Upper lobe of left lung (tissue), 4 donors: ENCODE data around the gene RFTN1.

Experiments used
- POLR2A ChIP-seq, 4 donors: fragments of 450-650 bp; IDR thresholded peaks; one replicate each; pipeline ENCODE4 v1.5.1; 2016 to 2017; ENCODE audit warnings: antibody characterized with exemption in 4 of 4, mild to moderate bottlenecking in 2 of 4
- TF ChIP-seq, protein P1 (sequence below), 6 experiments: fragments of 450-650 bp in 4 of 6; fragments of 200-600 bp in 2 of 6; sonication (generic) in 2 of 6; IDR thresholded peaks; one replicate each; pipeline ENCODE4 v1.5.1; 2016 to 2019; ENCODE audit warnings: antibody characterized with exemption in 6 of 6

DNA sequence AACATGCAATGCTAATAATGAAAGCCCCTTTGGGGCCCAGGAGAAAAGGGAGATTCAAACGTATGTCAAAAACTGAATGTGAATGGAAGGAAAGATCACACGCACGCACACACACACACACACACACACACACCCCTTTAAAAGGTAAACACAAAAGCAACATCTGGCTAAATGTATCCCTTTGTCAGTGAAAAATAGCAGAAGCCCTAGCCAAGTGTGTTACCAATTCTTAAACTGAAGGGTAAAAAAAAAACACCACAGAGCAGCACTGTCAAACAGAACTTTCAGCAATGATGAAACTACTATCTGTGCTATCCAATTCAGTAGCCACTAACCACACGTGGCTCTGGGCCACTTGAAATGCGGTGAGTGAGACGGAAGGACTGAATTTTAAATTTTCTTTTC, 4.9 kb downstream of the RFTN1 start:
- TF ChIP-seq POLR2A (IDR thresholded peaks at IDR 0.05): no peak
- TF ChIP-seq, protein P1, sequence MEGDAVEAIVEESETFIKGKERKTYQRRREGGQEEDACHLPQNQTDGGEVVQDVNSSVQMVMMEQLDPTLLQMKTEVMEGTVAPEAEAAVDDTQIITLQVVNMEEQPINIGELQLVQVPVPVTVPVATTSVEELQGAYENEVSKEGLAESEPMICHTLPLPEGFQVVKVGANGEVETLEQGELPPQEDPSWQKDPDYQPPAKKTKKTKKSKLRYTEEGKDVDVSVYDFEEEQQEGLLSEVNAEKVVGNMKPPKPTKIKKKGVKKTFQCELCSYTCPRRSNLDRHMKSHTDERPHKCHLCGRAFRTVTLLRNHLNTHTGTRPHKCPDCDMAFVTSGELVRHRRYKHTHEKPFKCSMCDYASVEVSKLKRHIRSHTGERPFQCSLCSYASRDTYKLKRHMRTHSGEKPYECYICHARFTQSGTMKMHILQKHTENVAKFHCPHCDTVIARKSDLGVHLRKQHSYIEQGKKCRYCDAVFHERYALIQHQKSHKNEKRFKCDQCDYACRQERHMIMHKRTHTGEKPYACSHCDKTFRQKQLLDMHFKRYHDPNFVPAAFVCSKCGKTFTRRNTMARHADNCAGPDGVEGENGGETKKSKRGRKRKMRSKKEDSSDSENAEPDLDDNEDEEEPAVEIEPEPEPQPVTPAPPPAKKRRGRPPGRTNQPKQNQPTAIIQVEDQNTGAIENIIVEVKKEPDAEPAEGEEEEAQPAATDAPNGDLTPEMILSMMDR (IDR thresholded peaks at IDR 0.05): no peak
